KMS-11 (cell line): ENCODE data around the gene FAF1.
"Not testable (repeated sequence)": the region's sequence is repeated elsewhere in the genome, so short reads cannot be mapped to it uniquely, and the experiment has no call there.

ENCODE experiments used
- H2AFZ ChIP-seq: fragments of 200-600 bp; sonication (generic); 2 replicates; pipeline ENCODE4 v1.6.1; 2016; ENCODE audit warnings: antibody characterized with exemption, mixed run types, low read depth
- H3K27ac ChIP-seq: fragments of 200-600 bp; sonication (generic); 2 replicates; pipeline ENCODE4 v1.6.1; 2016; ENCODE audit warnings: mild to moderate bottlenecking, mixed run types
- H3K27me3 ChIP-seq: fragments of 200-600 bp; sonication (generic); 2 replicates; pipeline ENCODE4 v1.6.1; 2017; ENCODE audit warnings: mild to moderate bottlenecking, low read depth, mixed run types, moderate library complexity; ENCODE audit not compliant: insufficient read depth
- H3K36me3 ChIP-seq: fragments of 200-600 bp; sonication (generic); 2 replicates; pipeline ENCODE4 v1.6.1; 2017; ENCODE audit warnings: mild to moderate bottlenecking, mixed run types; ENCODE audit not compliant: insufficient read depth
- H3K4me1 ChIP-seq: fragments of 200-600 bp; sonication (generic); 2 replicates; pipeline ENCODE4 v1.6.1; 2016; ENCODE audit warnings: mild to moderate bottlenecking, low read depth, mixed run types; ENCODE audit not compliant: poor library complexity, severe bottlenecking
- H3K4me2 ChIP-seq: fragments of 200-600 bp; sonication (generic); 2 replicates; pipeline ENCODE4 v1.7.0; 2016; ENCODE audit warnings: mild to moderate bottlenecking, mixed run types
- H3K4me3 ChIP-seq: fragments of 200-600 bp; sonication (generic); IDR thresholded peaks from 2 replicates; pipeline ENCODE4 v1.6.1; 2017; ENCODE audit warnings: low read depth, low read length, mixed read lengths; ENCODE audit not compliant: insufficient read depth
- H3K79me2 ChIP-seq: fragments of 200-600 bp; sonication (generic); 2 replicates; pipeline ENCODE4 v1.6.1; 2016; ENCODE audit warnings: low read depth, mixed run types; ENCODE audit not compliant: insufficient read depth
- H3K9ac ChIP-seq: fragments of 200-600 bp; sonication (generic); 2 replicates; pipeline ENCODE4 v1.6.1; 2016; ENCODE audit warnings: mild to moderate bottlenecking, mixed run types
- H4K20me1 ChIP-seq: fragments of 200-600 bp; sonication (generic); 2 replicates; pipeline ENCODE4 v1.6.1; 2016; ENCODE audit warnings: mild to moderate bottlenecking, mixed run types; ENCODE audit not compliant: insufficient read depth
- CTCF ChIP-seq: fragments of 200-600 bp; sonication (generic); conservative IDR thresholded peaks from 2 replicates; pipeline ENCODE4 v1.6.1; 2017; ENCODE audit warnings: low read depth, mild to moderate bottlenecking, antibody characterized with exemption, low read length, moderate library complexity, mixed read lengths

Gene FAF1

GRCh38 chr1:50964863-50965262, 4.8 kb upstream of the FAF1 start:
- H3K79me2 ChIP-seq = peaks cover 35% of the 10 kb centered on the region
- no peak overlapping the region for H3K4me2 ChIP-seq
- no peaks in the 10 kb centered on the region for H3K4me1 ChIP-seq
- no peak for TF ChIP-seq CTCF
- H3K36me3 ChIP-seq = no peaks in the 10 kb centered on the region
- H2AFZ ChIP-seq = no peak overlapping the region
- H3K4me3 ChIP-seq = no peak overlapping the region
- H3K27ac ChIP-seq = no peak overlapping the region
- H4K20me1 ChIP-seq = no peaks in the 10 kb centered on the region
- no peaks in the 10 kb centered on the region for H3K27me3 ChIP-seq
- H3K9ac ChIP-seq = no peak overlapping the region

- Histone ChIP-seq H3K27ac (peak overlapping the region; percentile 35; the same call in 1 of the 2 replicates), H4K20me1 (no peaks in the 10 kb centered on the region), H3K79me2 (peaks cover 44% of the 10 kb centered on the region; the same call in 1 of the 2 replicates), H3K27me3 (no peaks in the 10 kb centered on the region), H2AFZ (no peak overlapping the region), H3K4me1 (no peaks in the 10 kb centered on the region), H3K9ac (peak overlapping the region; percentile 35; the same call in 1 of the 2 replicates), H3K4me2 (peak overlapping the region; percentile 63; the same call in 1 of the 2 replicates), H3K4me3 (no peak overlapping the region), H3K36me3 (no peaks in the 10 kb centered on the region)
- no peak for TF ChIP-seq CTCF
Measured at GRCh38 chr1:50959303-50959912, 659 bp downstream of the FAF1 start.

- Histone ChIP-seq H3K4me3 (no peak overlapping the region), H3K4me2 (no peak overlapping the region), H3K79me2 (peaks cover 49% of the 10 kb centered on the region; the same call in 1 of the 2 replicates), H3K27me3 (no peaks in the 10 kb centered on the region), H3K9ac (no peak overlapping the region), H3K36me3 (no peaks in the 10 kb centered on the region), H4K20me1 (no peaks in the 10 kb centered on the region), H3K4me1 (no peaks in the 10 kb centered on the region), H3K27ac (no peak overlapping the region), H2AFZ (no peak overlapping the region)
- no peak for TF ChIP-seq CTCF
Measured at GRCh38 chr1:50955116-50955515, 5.0 kb downstream of the FAF1 start.

DNA sequence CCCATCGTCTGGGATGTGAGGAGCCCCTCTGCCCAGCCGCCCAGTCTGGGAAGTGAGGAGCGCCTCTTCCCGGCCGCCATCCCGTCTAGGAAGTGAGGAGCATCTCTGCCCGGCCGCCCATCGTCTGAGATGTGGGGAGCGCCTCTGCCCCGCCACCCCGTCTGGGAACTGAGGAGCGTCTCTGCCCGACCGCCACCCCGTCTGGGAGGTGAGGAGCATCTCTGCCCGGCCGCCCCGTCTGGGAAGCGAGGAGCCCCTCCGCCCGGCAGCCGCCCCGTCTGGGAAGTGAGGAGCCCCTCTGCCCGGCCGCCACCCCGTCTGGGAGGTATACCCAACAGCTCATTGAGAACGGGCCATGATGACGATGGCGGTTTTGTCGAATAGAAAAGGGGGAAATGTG, 7.5 kb downstream of the FAF1 start:
- not testable (repeated sequence) for H4K20me1 ChIP-seq, H3K4me2 ChIP-seq, H3K36me3 ChIP-seq, H3K4me1 ChIP-seq, H3K9ac ChIP-seq, H3K4me3 ChIP-seq, H3K27me3 ChIP-seq, H3K27ac ChIP-seq, H2AFZ ChIP-seq
- H3K79me2 ChIP-seq = peaks cover 52% of the 10 kb centered on the region; the same call in 1 of the 2 replicates

- H3K79me2 ChIP-seq = peaks cover 30% of the 10 kb centered on the region; the same call in 1 of the 2 replicates
- no peak for TF ChIP-seq CTCF
- H4K20me1 ChIP-seq = no peaks in the 10 kb centered on the region
- H2AFZ ChIP-seq = no peak overlapping the region
- no peak overlapping the region for H3K4me2 ChIP-seq
- H3K9ac ChIP-seq = no peak overlapping the region
- no peak overlapping the region for H3K4me3 ChIP-seq
- H3K36me3 ChIP-seq = no peaks in the 10 kb centered on the region
- no peaks in the 10 kb centered on the region for H3K27me3 ChIP-seq
- H3K27ac ChIP-seq = no peak overlapping the region
- peaks cover 6% of the 10 kb centered on the region for H3K4me1 ChIP-seq
Measured at GRCh38 chr1:50950396-50950795, 9.7 kb downstream of the FAF1 start.
